GM21528 (cell line): Measurements from ENCODE around the gene STYK1.
A peak's percentile ranks its signal among the peaks of the same experiment; 100 is the strongest.
"Not testable (repeated sequence)": the region's sequence is repeated elsewhere in the genome, so short reads cannot be mapped to it uniquely, and the experiment has no call there.

ENCODE experiments used
- ATAC-seq: cut with Tn5 transposase; IDR thresholded peaks from one replicate; pipeline ENCODE4 v1.9.1; 2021; ENCODE audit warnings: mild to moderate bottlenecking, moderate library complexity; ENCODE audit not compliant: unreplicated experiment, low FRiP score

The STYK1 gene

DNA sequence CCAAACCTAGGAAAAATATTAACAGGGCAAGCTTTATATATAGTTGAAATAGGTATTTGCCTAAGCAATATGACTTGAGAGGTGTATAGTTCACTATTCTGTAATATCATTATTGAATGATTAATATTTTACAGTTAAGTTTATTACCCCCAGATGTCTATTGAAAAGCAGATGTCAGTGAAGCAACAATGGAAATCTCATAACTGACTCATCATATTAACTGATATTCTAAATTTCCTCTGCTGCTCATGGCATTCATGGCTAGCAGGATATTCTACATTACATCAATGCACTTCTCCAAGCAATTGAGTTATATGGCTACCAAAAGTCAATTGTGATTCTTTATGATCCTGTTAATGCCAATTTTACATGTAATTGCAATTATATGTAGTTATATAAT lies 50.7 kb downstream of the STYK1 start:
- ATAC-seq, result no peak

DNA sequence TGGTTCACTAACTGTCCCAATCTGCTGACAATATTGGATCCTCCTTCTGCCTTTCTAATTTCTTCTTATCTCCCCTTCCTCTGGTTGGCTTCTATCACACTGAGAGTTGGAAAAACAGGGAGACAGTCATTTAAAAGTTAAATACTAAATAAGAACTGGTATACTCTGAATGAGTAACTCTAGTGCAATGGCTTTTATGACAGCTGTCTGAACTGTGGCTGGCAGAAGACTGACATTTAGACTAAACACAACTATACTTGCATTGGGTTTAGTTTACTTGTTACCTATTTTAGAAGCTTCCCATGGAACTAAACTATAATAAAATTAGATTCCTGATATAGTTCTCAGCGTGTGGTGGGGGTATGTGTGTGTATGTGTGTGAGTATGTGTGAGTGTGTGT lies 52.6 kb downstream of the STYK1 start:
- no peak for ATAC-seq

DNA sequence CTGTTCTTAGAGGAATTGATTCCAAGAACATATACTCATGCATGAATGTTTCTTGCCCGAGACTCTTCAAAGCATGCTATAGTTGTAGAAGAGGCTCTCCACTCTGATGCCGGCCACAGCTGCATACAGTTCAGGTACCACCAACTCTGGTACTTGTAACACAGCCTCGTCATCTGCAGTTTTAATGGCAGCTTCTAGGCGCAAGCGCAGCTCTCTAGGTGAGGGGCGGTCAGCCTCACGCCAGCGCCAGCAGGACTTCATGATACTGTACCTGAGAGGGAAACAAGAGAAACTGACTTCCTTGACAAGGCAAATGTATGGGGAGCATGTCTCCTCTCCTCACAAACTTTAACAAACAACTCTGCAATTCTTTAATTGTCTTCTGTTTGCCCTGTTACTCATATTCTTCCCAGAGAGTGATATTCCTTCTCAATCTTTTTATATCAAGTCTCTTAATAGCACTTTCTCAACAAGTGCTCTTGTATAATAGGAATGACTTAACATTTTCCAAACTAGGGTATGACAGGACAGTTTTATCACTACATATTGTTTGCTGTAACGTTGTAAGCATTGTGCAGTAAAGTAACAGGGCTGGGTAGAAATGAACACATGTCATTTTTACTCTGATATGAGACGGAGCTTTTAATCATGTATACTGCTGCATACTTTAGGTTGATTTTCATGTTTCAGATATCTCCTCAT lies 53.6 kb downstream of the STYK1 start:
- ATAC-seq, result no peak

DNA sequence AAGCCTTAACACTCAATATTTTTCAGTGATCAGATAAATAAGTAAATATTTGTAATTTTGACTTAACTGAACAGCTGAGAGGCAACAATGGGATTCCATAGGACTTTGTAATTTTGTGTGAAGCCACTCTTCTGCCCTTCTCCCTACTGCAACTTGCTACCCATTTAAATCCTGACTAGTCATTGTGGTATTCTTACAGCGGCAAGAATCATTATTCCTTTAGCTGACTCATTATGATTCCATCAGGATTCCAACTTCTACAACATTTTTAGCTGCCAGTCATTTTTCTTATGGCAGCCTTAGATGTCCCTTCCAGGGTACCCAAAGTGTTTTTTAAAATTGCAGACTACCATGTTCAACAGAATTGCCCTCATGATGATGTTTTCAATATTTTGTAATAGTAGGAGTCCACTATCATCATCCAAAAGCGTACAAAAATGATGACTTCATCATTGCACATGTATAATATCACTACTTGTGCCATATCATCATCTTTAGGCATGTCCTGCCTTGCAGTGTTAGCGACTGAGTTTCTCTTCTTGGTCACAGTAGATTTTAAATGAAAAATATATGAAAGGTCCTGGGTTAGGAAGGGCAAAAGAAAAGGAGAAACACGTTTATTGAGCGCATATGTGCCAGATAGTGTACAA lies 55.4 kb downstream of the STYK1 start:
- no peak for ATAC-seq

DNA sequence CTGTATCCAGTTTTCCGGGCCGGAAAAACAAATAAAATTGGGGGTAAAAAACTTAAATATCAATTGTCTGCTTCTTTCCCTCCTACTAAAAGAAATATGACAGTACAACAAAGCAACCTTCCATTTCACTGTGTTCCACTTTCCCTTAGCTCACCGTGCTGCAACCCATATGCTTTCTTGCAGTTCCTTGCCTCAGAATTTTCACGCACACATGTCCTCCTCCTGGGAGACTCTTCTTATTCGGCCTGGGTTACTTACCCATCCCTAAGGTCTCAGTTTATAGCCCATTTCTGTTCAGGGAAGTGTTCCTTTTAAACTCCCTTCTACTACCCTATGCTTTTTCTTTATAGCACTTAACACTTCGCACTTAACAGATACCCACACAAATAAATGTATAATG lies 56.0 kb downstream of the STYK1 start:
- ATAC-seq, result no peak

DNA sequence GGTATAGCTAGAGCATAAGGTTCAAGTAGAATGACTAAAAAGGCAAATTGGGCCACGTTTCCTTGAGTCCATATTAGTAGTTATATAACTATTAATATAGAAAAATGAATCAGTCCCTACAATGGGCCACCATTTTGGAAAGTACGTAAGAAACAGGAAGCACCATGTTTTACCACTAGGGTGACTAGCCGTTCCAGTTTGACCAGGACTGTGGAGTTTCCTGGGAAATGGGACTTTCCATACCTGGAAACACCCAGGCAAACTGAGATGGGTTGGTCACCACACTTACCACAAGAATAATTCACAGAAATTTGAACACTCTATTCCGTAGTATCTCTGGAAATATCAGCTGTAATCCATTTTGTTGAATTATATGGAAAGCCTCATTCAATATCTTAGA lies 58.3 kb downstream of the STYK1 start:
- ATAC-seq, result no peak

DNA sequence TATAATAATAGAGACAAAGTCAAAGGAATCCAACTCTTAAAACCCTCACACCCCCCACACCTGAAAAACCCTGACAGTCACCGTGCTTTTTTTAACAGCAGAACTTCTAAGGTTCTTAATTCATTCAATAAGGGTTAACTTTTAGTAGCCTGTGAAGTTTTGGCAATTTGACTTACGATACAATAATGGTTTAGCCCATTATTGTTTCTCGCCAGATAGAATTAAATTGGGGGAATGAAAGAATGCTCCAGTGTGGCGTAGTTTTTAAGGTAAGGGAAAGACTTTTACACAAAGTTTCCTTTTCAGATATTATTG lies 59.8 kb downstream of the STYK1 start:
- ATAC-seq, result no peak

DNA sequence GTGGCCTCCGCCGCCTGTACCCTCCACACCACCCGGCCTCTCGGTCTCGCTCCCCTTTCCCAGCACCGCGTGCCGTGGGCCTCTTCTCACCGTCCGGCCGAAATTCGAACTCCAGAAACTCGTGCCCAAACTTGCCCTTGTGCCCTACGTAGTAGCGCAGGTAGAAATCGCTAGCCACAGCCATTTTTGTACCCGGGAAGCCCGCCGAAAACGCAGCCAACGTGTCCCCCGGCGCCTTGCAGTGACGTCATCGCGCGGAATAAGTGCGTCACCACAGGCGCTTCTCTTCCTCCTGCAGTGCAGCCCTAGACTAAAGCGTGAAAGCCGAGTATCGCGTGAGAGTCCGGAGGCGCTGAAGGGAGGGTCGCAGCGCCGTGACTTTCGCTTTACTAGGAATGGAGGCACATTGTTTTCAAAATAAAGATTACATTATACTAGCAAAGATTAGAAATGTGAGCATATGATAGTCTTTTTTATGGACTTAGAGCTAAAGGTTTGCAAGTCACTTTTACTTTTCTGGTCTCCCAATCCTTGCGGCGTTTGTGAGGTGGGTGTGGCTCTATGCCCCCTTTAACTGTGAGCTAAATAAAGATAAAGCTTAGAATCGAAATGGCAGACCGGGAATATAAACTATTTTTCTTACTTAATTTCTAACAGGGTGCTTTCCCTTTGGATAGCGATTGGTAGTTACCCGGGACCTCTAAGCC lies 60.4 kb downstream of the STYK1 start, which contains the start of gene MAGOHB:
Gene MAGOHB (minus strand): TSS at position 261 of the 707 bp plus-strand sequence. CDS start 77 bp downstream, at position 184.
- ATAC-seq, result peak; percentile 93

DNA sequence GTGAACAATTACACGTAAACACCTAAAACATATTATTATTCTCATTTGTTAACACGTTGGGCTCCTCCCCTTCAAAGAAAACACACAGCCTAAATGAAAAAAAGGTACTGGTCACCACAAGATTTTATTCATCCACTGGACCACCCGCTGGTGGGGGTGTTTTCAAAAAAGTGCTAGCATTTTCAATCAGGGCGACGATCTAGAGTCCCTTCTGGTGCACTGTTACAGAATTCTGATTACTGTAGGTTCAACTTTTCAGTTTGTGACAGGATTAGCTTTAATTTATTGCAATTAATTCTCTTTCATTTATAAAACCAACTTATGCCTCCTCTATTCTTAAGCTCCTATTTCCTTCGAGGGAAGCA lies 60.9 kb downstream of the STYK1 start:
- peak; percentile 16 for ATAC-seq

DNA sequence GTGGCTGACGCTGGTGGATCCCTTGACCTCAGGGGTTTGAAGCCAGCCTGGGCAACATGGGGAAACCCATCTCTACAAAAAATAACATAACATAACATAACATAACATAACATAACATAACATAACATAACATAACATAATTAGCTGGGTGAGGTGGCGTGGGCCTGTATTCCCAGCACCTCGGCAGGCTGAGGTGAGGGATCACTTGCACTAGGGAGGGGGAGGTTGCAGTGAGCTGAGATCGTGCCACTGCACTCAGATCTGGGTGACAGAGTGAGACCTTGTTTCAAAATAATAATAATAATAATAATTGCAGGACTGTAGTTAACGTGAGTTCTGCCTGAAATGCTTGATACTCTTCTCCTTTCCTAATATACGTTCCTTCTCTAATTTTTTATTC lies 61.7 kb downstream of the STYK1 start:
- no peak for ATAC-seq

DNA sequence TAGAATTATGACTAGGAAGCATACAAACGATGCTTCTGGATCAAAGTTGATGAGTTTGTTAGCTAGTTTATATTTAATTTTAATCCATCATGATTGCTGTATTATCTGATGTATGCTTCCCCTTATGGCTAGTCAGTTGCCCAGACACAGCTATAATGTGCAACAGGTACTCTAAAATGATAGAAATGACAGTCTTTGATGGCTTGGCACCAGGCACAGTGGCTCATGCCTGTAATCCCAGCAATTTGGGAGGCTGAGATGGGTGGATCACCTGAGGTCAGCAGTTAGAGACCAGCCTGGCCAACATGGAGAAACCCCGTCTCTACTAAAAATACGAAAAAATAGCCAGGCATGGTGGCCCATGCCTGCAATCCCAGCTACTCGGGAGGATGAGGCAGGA lies 62.6 kb downstream of the STYK1 start:
- ATAC-seq, result not testable (repeated sequence)

DNA sequence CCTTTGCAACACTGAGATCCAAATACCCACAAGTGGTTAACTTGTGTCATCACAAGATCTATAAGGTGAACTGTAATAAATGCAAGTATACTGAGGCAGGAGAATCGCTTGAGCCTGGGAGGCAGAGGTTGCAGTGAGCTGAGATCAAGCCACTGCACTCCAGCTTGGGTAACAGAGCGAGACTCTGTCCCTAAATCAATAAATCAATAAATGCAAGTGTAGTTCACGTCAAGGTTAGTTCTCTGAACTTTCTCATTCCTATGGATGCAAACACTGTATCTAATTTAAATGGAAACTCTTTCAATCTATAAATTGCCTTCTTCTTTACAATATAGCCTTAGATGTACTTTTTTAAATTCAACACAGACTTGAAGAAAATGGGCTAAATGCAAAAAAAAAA lies 63.7 kb downstream of the STYK1 start:
- ATAC-seq, result no peak

DNA sequence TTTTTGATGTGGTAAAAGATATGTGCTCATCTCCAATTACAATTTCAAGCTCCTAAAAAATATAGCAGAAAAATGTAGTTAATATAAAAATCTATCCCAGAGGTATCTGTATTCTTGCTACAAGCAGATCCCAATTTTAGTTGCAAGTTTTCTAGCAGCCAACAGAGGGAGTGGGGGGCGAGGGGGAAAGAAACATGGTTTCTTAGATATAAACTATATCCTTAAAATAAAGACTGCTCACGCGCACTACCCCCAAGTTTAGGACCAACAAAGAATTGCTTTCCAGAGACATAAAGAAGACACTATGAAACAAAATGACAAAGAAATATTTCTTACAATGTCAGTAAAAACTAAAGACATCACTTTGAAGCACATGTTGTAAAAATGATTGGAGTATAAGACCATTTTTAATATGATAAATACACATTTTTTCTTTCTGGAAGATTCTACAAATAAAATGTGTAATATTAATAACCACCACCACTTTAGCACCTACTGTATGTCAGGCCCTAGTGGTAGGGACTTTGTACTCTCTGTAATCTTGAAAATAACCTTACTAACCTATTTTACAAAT lies 65.9 kb downstream of the STYK1 start:
- no peak for ATAC-seq

DNA sequence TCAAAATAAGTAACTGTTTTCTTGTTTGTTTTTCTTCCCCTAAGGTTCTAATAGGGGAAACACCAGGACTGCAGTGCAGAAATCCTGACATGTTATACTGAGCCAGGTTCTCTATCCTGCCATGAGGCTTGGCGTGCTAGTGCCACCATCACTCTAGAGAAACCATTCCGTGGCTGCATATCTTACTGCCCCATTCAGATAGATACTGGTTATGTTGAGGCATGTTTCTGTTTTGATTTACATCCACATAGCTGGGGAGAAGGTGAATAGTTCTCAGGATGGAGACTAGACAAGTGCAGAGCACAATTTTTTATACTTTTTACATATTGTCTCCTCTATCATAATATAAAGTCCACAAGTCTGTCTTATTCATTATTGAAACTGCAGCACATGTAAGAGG lies 72.0 kb downstream of the STYK1 start:
- no peak for ATAC-seq

DNA sequence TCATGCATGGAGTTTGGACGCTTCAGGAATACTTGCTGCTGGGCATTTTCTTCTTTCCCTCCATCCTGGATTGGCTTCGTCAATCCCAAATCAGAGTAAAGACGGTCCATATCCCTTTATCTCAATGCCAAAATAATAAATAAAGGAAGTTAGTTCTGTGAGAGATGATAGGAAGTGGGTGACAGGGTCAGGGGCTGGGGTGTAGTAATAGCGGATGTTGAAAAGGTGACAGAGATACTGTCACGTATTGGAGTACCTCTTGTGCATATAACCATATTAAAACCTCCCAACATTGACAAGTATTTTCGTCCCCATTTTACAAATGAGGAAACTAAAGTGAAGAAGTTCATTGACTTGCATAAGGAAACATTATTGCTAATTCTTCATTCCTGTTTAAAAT lies 72.9 kb downstream of the STYK1 start:
- ATAC-seq, result no peak

DNA sequence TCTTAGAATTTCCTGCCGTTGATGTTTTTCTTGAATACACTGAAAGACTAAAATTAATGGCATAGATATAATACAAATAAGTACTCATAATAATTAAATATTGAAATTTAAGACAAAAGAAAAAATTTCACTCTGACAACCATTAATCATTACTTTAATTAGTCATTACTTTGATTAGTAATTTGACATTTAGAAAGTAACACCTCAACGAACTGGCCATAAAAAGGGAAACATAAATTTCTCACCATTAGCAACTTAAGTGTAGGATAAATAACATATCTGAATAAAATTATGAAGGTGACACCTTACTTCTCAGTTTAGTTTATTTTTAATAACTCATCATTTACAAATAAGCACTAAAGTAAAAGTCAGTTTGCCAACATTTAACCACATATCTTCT lies 78.0 kb downstream of the STYK1 start:
- no peak for ATAC-seq

DNA sequence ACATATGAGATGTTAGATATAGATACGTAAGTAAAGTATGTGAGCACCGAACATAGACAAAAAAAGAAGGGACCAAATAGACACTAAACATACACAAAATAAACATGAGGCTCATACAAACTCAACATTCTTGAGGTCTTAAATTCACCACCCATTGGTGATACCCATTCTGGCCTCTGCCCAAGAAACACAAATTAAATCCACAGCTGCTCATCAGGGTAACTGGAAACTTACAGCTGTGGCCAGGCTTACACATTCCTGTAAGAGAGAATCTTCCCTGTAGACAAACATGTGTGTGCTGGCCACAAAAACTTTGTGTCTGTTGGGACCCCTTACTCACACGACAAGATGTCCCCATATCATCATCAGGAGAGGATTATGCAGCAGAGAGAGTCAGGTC lies 82.9 kb downstream of the STYK1 start:
- ATAC-seq, result no peak

DNA sequence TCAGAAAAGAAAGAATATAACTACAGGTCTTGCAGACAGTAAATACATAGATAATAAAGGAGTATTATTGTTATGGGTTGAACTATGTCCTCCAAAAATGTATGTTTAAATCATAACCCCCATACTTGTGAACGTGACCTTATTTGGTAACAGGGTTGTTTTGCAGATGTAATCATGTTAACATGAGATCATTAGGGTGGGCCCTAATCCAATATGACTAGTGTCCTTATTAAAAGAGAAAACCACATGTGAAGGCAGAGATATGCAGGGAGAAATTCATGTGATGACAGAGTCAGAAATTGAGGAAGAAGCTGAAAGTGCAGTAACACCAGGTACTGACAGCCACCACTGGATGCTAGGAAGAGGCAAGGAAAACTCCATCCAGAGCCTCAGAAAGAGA lies 89.4 kb downstream of the STYK1 start:
- ATAC-seq, result no peak

DNA sequence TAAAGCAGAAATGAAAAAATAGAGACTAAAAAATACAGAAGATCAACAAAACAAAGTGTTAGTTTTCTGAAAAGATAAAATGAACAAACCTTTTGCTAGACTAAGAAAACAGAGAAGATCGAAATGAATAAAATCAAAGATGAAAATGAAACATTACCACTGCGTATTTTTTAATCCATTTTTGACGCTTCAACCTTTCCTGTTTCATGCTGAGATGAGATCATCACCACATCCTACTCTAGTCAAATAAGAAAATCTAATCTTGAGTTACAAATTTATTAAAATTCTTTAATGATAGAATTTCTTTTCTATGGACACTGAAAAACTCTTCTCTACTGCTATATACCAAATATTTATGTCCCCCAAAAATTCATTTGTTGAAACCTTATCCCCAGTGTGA lies 91.1 kb downstream of the STYK1 start:
- ATAC-seq, result no peak

DNA sequence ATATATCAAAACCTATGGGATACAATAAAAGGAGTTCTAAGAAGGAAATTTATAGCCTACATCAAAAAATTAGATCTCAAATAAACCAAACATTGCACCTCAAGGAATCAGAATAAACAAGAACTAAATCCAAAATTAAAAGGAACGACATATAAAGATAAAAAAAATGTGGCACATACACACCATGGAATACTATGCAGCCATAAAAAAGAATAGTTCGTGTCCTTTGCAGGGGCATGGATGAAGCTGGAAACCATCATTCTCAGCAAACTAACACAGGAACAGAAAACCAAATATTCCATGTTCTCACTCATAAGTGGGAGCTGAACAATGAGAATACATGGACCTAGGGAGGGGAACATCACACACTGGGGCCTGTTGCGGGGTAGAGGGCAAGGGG lies 91.7 kb downstream of the STYK1 start:
- not testable (repeated sequence) for ATAC-seq

DNA sequence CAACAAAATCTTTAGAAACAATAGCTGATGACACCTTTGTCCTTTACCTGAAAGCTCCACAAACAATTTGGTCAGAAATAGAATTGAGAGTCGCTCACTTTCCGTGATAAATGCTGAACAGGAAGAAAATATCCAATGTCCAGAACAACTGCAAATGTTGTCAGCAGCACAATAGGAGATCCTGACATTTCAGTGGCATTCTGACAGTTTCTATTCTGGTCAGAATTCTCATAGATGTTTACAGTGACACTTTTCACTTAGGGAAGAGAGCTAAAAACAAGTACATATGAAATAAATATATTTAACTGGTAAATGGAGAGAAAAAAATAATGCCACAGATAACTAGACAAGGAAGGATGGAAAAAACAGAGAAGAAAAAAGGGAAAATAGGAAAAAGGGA lies 99.5 kb downstream of the STYK1 start:
- no peak for ATAC-seq
